Activated naive CD8-positive, alpha-beta T cell treated with anti-CD3 and anti-CD28 coated beads, Interleukin-2, amount 50 U/mL, for 24 hours (primary cell): ENCODE measurements around the gene NLK.
"Not testable (repeated sequence)": the region's sequence is repeated elsewhere in the genome, so short reads cannot be mapped to it uniquely, and the experiment has no call there.

Experiments
- ATAC-seq: fragments of 150-1000 bp; cut with Tn5 transposase; one replicate; pipeline ENCODE4 v1.10.0; 2021
- DNase-seq: peaks from one replicate; pipeline ENCODE4 v3.0.0; 2021
- H3K27ac Mint-ChIP-seq: one replicate; pipeline ENCODE4 v1.8.0; 2021; ENCODE audit warnings: mild to moderate bottlenecking, mixed read lengths
- H3K27me3 Mint-ChIP-seq: one replicate; pipeline ENCODE4 v1.8.0; 2021; ENCODE audit warnings: mixed read lengths
- H3K36me3 Mint-ChIP-seq: one replicate; pipeline ENCODE4 v1.8.0; 2021; ENCODE audit warnings: low read depth, mixed read lengths
- H3K4me1 Mint-ChIP-seq: one replicate; pipeline ENCODE4 v1.8.0; 2021; ENCODE audit warnings: mixed read lengths
- H3K4me3 Mint-ChIP-seq: one replicate; pipeline ENCODE4 v1.8.0; 2021; ENCODE audit warnings: mild to moderate bottlenecking, moderate library complexity, mixed read lengths
- H3K9me3 Mint-ChIP-seq: one replicate; pipeline ENCODE4 v1.8.0; 2021; ENCODE audit warnings: mixed read lengths

The NLK gene

GRCh38 chr17:28182559-28182958 lies 140.1 kb downstream of the NLK start:
- Mint-ChIP-seq H3K36me3 (peaks cover 21% of the 10 kb centered on the region), H3K27me3 (no peaks in the 10 kb centered on the region), H3K9me3 (no peaks in the 10 kb centered on the region), H3K4me1 (peaks cover 5% of the 10 kb centered on the region), H3K27ac (no peak overlapping the region), H3K4me3 (no peak overlapping the region)
- ATAC-seq (no peak), DNase-seq (no peak)

- no peak for ATAC-seq
- H3K9me3 Mint-ChIP-seq: no peaks in the 10 kb centered on the region
These were observed 143.2 kb downstream of the NLK start for GRCh38 chr17:28185658-28186057.

GRCh38 chr17:28186472-28186871 lies 144.0 kb downstream of the NLK start:
- not testable (repeated sequence) for H3K27me3 Mint-ChIP-seq, H3K4me1 Mint-ChIP-seq, H3K9me3 Mint-ChIP-seq, ATAC-seq, H3K27ac Mint-ChIP-seq, DNase-seq, H3K4me3 Mint-ChIP-seq
- peaks cover 17% of the 10 kb centered on the region for H3K36me3 Mint-ChIP-seq

More at GRCh38 chr17:28185658-28186057, 143.2 kb downstream of the NLK start:
- Mint-ChIP-seq H3K4me1 (peaks cover 1% of the 10 kb centered on the region), H3K36me3 (peaks cover 19% of the 10 kb centered on the region), H3K27ac (no peak overlapping the region), H3K4me3 (no peak overlapping the region), H3K27me3 (no peaks in the 10 kb centered on the region)
- no peak for DNase-seq

DNA sequence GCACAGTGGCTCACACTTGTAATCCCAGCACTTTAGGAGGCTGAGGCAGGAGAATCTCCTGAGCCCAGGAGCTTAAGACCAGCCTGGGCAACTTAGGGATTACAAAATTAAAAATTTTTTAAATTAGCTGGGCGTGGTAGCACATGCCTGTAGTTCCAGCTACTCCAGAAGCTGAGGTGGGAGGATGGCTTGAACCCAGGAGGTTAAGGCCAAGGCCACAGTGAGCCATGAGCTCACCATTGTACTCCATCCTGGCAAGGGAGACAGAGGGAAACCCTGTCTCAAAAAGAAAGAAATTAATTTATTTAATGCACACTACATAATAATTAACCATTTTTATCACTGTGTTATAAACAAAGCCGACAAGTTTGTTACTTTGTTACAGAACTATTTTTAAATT lies 145.5 kb downstream of the NLK start:
- no peak overlapping the region for H3K4me3 Mint-ChIP-seq
- H3K27me3 Mint-ChIP-seq: no peaks in the 10 kb centered on the region
- peaks cover 17% of the 10 kb centered on the region for H3K36me3 Mint-ChIP-seq
- H3K27ac Mint-ChIP-seq: no peak overlapping the region
- ATAC-seq (no peak), DNase-seq (no peak)
- H3K4me1 Mint-ChIP-seq: no peaks in the 10 kb centered on the region
- no peaks in the 10 kb centered on the region for H3K9me3 Mint-ChIP-seq

GRCh38 chr17:28188841-28189263 lies 146.4 kb downstream of the NLK start:
- no peaks in the 10 kb centered on the region for H3K4me1 Mint-ChIP-seq
- H3K27ac Mint-ChIP-seq: no peak overlapping the region
- DNase-seq (no peak), ATAC-seq (no peak)
- no peak overlapping the region for H3K4me3 Mint-ChIP-seq
- H3K36me3 Mint-ChIP-seq: peaks cover 17% of the 10 kb centered on the region
- no peaks in the 10 kb centered on the region for H3K9me3 Mint-ChIP-seq
- H3K27me3 Mint-ChIP-seq: no peaks in the 10 kb centered on the region

DNA sequence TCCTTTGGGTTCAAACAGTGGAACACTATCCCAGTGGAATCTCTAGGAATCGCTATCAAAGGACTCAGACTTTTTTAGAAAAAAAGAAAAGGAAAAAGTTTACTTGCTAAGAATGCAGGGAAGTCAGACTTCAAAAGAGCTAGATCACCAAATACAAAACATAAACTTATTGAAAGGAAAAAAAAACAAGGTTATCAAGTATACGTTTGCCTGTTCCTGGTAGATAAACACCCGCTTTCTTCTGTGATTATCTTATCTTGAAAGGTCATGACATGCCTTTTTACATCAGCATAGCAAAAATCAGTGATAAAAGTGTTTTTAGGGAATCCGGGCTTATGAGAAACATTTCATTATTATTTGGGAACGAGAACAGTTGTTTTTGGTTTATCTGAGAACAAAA lies 147.2 kb downstream of the NLK start:
- no peaks in the 10 kb centered on the region for H3K9me3 Mint-ChIP-seq
- no peak overlapping the region for H3K4me3 Mint-ChIP-seq
- no peak overlapping the region for H3K27ac Mint-ChIP-seq
- H3K36me3 Mint-ChIP-seq: peaks cover 14% of the 10 kb centered on the region
- ATAC-seq (no peak), DNase-seq (no peak)
- H3K4me1 Mint-ChIP-seq: no peaks in the 10 kb centered on the region
- H3K27me3 Mint-ChIP-seq: no peaks in the 10 kb centered on the region

- no peaks in the 10 kb centered on the region for H3K9me3 Mint-ChIP-seq
- no peak overlapping the region for H3K4me3 Mint-ChIP-seq
- ATAC-seq: no peak
- peaks cover 2% of the 10 kb centered on the region for H3K4me1 Mint-ChIP-seq
- no peak overlapping the region for H3K27ac Mint-ChIP-seq
- H3K27me3 Mint-ChIP-seq: no peaks in the 10 kb centered on the region
- no peak for DNase-seq
- peaks cover 8% of the 10 kb centered on the region for H3K36me3 Mint-ChIP-seq
These were observed 148.5 kb downstream of the NLK start for GRCh38 chr17:28191018-28191417.

DNA sequence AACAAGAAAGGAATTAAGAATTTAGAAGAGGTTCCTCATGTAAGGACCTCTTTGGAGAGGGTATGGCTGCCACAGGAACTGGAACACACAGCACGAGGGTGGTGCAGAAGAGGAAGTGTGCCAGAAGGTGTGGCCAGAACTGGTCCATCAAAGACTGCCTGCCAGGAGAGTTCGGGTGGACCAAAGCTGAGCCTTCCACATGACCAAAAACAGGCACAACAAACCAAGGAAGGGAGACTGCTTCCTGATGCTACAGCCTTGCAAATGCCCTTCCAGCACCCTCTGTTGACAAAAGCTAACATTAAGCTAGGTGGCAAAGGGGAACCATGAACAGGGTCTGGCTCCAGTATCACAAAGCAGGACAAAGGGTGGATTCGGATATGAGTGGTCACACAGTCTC lies 150.8 kb downstream of the NLK start:
- peaks cover 5% of the 10 kb centered on the region for H3K36me3 Mint-ChIP-seq
- ATAC-seq (no peak), DNase-seq (no peak)
- H3K4me3 Mint-ChIP-seq: no peak overlapping the region
- peaks cover 9% of the 10 kb centered on the region for H3K4me1 Mint-ChIP-seq
- H3K9me3 Mint-ChIP-seq: no peaks in the 10 kb centered on the region
- H3K27ac Mint-ChIP-seq: no peak overlapping the region
- H3K27me3 Mint-ChIP-seq: no peaks in the 10 kb centered on the region

DNA sequence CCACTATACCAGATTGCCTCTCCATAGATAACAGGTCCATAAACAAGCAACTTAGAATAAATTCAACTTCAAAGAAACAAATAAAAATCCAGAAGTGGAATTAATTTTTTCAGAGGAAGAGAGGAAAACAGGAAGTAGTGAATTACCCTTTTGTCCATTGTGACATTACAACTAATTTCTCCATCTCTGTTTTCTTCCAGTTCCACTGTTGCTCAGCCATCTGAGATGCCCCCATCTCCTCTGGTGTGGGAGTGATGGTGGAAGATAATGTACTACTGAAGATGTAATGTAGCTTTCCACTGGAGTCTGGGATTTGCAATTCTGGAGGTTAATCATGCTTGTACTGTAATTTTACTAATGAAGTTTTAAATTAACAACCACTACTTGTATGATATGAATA lies 151.9 kb downstream of the NLK start:
- Mint-ChIP-seq H3K27ac (no peak overlapping the region), H3K36me3 (peaks cover 5% of the 10 kb centered on the region), H3K27me3 (no peaks in the 10 kb centered on the region), H3K9me3 (no peaks in the 10 kb centered on the region), H3K4me1 (peaks cover 9% of the 10 kb centered on the region), H3K4me3 (no peak overlapping the region)
- ATAC-seq (no peak), DNase-seq (no peak)

DNA sequence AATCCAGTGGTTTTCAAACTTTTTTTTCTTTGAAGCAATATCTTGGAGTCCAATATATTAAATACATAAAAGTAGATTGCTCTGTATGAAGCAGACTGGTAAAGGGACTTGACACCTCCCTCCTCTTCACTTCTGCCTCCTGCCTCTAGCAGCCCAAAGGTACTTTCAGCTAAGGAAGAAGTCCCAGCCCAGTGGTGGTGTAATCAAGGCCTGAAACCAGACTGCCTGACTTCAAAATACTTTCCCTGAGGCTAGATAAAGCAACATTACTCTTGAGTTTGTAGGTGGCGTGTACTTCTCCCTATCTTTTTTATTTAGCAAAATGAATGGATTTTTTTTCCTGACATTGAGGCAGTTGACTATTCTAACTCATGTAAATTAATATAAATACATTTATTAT lies 154.2 kb downstream of the NLK start:
- no peak overlapping the region for H3K27ac Mint-ChIP-seq

GRCh38 chr17:28199115-28199514 lies 156.6 kb downstream of the NLK start:
- ATAC-seq (no peak), DNase-seq (no peak)
- H3K4me3 Mint-ChIP-seq: no peak overlapping the region
- no peaks in the 10 kb centered on the region for H3K27me3 Mint-ChIP-seq
- H3K4me1 Mint-ChIP-seq: peaks cover 9% of the 10 kb centered on the region
- H3K27ac Mint-ChIP-seq: no peak overlapping the region
- peaks cover 5% of the 10 kb centered on the region for H3K36me3 Mint-ChIP-seq
- H3K9me3 Mint-ChIP-seq: no peaks in the 10 kb centered on the region

More for the DNA sequence above, 154.2 kb downstream of the NLK start:
- Mint-ChIP-seq H3K27me3 (no peaks in the 10 kb centered on the region), H3K36me3 (peaks cover 5% of the 10 kb centered on the region), H3K9me3 (no peaks in the 10 kb centered on the region), H3K4me3 (no peak overlapping the region), H3K4me1 (peaks cover 9% of the 10 kb centered on the region)
- ATAC-seq (no peak), DNase-seq (no peak)

- ATAC-seq (no peak), DNase-seq (no peak)
- Mint-ChIP-seq H3K9me3 (no peaks in the 10 kb centered on the region), H3K27me3 (no peaks in the 10 kb centered on the region), H3K4me3 (no peak overlapping the region), H3K36me3 (peaks cover 5% of the 10 kb centered on the region), H3K27ac (no peak overlapping the region), H3K4me1 (peaks cover 9% of the 10 kb centered on the region)
These were observed 157.3 kb downstream of the NLK start for GRCh38 chr17:28199728-28200127.

DNA sequence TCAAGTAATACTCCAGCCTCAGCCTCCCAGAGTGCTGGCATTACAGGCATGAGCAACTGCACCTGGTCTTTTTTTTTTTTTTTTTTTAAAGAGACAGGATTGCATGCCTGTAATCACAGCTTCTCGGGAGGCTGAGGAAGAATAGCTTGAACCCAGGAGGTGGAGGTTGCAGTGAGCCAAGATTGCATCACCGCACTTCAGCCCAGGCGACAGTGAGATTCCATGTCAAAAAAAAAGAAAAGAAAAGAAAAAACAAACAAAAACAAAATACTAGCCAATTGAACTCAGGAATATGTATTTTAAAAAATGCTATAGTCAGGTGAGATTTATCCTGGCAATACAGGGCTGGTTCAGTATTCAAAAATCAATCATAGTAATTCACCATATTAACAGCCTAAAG lies 158.8 kb downstream of the NLK start:
- Mint-ChIP-seq H3K36me3 (peaks cover 5% of the 10 kb centered on the region), H3K9me3 (no peaks in the 10 kb centered on the region), H3K27ac (no peak overlapping the region), H3K4me1 (peaks cover 4% of the 10 kb centered on the region), H3K27me3 (no peaks in the 10 kb centered on the region), H3K4me3 (no peak overlapping the region)
- ATAC-seq (no peak), DNase-seq (no peak)

DNA sequence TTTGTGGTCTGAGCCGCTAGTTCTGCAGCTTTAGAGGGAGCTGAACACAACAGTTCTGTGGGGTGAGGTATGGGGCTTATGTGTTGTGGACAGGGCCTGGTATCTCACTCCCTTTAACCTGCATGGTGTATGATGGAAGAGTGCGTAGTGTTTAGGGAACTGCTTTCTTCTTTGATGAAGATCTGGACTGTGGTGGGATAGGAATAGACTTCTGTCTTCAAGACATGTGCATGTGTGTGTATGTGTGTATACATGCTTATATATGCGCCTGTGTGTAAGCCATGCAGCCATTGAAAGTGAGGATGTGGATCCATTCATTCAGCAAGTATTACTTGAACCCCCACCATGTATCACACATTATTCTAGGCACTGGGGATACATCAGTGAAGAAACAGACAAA lies 161.8 kb downstream of the NLK start:
- no peaks in the 10 kb centered on the region for H3K9me3 Mint-ChIP-seq
- DNase-seq (no peak), ATAC-seq (no peak)
- H3K4me3 Mint-ChIP-seq: no peak overlapping the region
- H3K27me3 Mint-ChIP-seq: no peaks in the 10 kb centered on the region
- no peaks in the 10 kb centered on the region for H3K36me3 Mint-ChIP-seq
- no peak overlapping the region for H3K27ac Mint-ChIP-seq
- no peaks in the 10 kb centered on the region for H3K4me1 Mint-ChIP-seq

DNA sequence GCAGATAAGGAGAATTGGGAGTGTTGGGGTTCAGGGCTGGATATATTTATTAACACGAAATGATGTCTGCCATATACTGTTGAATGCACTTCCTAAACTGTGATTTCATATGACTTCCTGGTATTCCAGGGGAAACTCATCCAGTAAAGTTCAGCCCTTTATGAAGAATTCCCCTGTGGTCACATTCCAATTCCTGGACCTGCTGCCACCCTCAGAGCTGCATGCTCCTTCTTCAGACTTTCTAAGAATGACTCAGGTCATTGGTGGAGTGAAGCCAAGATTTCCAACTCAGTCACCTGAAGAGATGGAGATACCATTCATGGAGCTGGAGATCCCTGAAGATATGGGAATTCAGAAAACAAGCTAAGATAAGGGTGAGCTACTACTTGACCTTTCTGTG lies 162.3 kb downstream of the NLK start:
- H3K27me3 Mint-ChIP-seq: no peaks in the 10 kb centered on the region
- H3K9me3 Mint-ChIP-seq: no peaks in the 10 kb centered on the region
- DNase-seq (no peak), ATAC-seq (no peak)
- no peaks in the 10 kb centered on the region for H3K4me1 Mint-ChIP-seq
- no peak overlapping the region for H3K27ac Mint-ChIP-seq
- no peak overlapping the region for H3K4me3 Mint-ChIP-seq
- H3K36me3 Mint-ChIP-seq: peaks cover 2% of the 10 kb centered on the region

DNA sequence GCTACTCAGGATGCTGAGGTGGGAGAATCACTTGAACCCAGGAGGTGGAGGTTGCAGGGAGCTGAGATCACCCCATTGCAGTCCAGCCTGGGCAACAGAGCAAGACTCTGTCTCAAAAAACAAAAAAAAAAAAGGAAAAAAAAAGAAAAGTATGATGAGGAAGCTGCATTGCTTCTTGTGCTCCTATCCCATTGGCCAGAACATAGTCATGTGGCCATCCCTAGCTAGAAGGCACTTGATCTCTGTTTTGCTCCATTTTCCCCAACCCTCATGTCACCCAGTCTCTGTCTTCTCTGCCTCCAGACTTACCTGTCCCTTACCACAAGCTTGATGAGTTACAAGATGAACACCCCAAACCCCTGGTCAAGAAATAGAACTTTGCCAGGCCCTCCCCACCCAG lies 163.8 kb downstream of the NLK start:
- Mint-ChIP-seq H3K27ac (no peak overlapping the region), H3K27me3 (no peaks in the 10 kb centered on the region), H3K4me3 (no peak overlapping the region), H3K9me3 (no peaks in the 10 kb centered on the region), H3K36me3 (peaks cover 3% of the 10 kb centered on the region), H3K4me1 (no peaks in the 10 kb centered on the region)
- DNase-seq (no peak), ATAC-seq (no peak)
